ENCODE data around the gene ITGB5.

ITGB5 gene

GRCh38 chr3:124776856-124777255, 110.3 kb downstream of the ITGB5 start:
- no peak for DNase-seq (ENCODE audit: low spot score)
- TF ChIP-seq, protein P1, sequence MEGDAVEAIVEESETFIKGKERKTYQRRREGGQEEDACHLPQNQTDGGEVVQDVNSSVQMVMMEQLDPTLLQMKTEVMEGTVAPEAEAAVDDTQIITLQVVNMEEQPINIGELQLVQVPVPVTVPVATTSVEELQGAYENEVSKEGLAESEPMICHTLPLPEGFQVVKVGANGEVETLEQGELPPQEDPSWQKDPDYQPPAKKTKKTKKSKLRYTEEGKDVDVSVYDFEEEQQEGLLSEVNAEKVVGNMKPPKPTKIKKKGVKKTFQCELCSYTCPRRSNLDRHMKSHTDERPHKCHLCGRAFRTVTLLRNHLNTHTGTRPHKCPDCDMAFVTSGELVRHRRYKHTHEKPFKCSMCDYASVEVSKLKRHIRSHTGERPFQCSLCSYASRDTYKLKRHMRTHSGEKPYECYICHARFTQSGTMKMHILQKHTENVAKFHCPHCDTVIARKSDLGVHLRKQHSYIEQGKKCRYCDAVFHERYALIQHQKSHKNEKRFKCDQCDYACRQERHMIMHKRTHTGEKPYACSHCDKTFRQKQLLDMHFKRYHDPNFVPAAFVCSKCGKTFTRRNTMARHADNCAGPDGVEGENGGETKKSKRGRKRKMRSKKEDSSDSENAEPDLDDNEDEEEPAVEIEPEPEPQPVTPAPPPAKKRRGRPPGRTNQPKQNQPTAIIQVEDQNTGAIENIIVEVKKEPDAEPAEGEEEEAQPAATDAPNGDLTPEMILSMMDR (IDR thresholded peaks at IDR 0.05; ENCODE audit: extremely low read depth, insufficient read depth, missing control alignments) = no peak
- in situ Hi-C loops (cut with MboI; ENCODE audit: low pct_unique_long_range_greater_than_20kb, low sequenced_read_pairs, unreplicated experiment) = no loop called here

GRCh38 chr3:124775877-124776276, 111.3 kb downstream of the ITGB5 start:
- no peak for DNase-seq (ENCODE audit: low spot score)
- TF ChIP-seq, protein P1 (IDR thresholded peaks at IDR 0.05; ENCODE audit: extremely low read depth, insufficient read depth, missing control alignments) = no peak
- in situ Hi-C loops (cut with MboI; ENCODE audit: low pct_unique_long_range_greater_than_20kb, low sequenced_read_pairs, unreplicated experiment) = no loop called here

DNA sequence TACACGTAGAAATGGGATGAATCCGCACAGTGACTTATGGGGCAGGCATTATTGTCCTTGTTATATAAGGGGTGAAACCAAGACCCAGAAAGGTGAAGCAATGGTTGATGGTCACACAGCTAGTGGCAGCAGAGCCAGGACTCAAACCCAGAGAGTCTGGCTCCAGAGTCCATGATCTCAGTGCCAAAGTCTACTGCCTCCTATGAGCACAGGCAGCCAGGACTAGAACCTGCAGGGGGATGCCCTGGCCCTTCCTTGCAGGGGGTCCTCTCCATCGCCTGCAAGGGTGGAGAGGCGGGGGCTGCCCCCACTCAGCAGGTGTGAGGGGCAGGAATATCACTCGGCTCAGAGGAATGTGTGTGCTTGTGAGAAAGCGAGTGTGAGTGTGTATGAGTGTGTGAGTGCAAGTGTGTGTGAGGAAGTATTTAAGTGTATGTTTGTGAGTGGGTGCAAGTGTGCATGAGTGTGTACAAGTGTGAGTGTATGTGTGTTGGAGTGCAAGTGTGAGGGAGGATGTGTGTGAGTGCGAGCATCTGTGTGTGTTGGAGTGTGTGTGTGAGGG, 112.2 kb downstream of the ITGB5 start:
- DNase-seq (ENCODE audit: low spot score) = no peak
- in situ Hi-C loops (cut with MboI; ENCODE audit: low pct_unique_long_range_greater_than_20kb, low sequenced_read_pairs, unreplicated experiment) = loop anchor here (25.0 kb wide), 1 partner anchor 662 kb away; no protein-coding TSS in a partner anchor
- TF ChIP-seq, protein P1 (IDR thresholded peaks at IDR 0.05; ENCODE audit: extremely low read depth, insufficient read depth, missing control alignments) = no peak

GRCh38 chr3:124774327-124774718, 112.8 kb downstream of the ITGB5 start:
- in situ Hi-C loops (cut with MboI; ENCODE audit: low pct_unique_long_range_greater_than_20kb, low sequenced_read_pairs, unreplicated experiment) = loop anchor here (25.0 kb wide), 1 partner anchor 663 kb away; no protein-coding TSS in a partner anchor
- TF ChIP-seq, protein P1 (IDR thresholded peaks at IDR 0.05; ENCODE audit: extremely low read depth, insufficient read depth, missing control alignments) = no peak
- DNase-seq (ENCODE audit: low spot score) = no peak

GRCh38 chr3:124773351-124774326, 113.5 kb downstream of the ITGB5 start:
- TF ChIP-seq, protein P1 (IDR thresholded peaks at IDR 0.05; ENCODE audit: extremely low read depth, insufficient read depth, missing control alignments) = no peak
- in situ Hi-C loops (cut with MboI; ENCODE audit: low pct_unique_long_range_greater_than_20kb, low sequenced_read_pairs, unreplicated experiment) = loop anchor here (25.0 kb wide), 1 partner anchor 664 kb away; no protein-coding TSS in a partner anchor
- no peak for DNase-seq (ENCODE audit: low spot score)

- TF ChIP-seq, protein P1 (IDR thresholded peaks at IDR 0.05; ENCODE audit: extremely low read depth, insufficient read depth, missing control alignments) = no peak
- in situ Hi-C loops (cut with MboI; ENCODE audit: low pct_unique_long_range_greater_than_20kb, low sequenced_read_pairs, unreplicated experiment) = loop anchor here (25.0 kb wide), 1 partner anchor 665 kb away; no protein-coding TSS in a partner anchor
- DNase-seq (ENCODE audit: low spot score) = no peak
These were observed 114.9 kb downstream of the ITGB5 start for GRCh38 chr3:124772081-124772831.
